DND-41 (cell line): ENCODE measurements around the gene ARHGEF19.
"Not testable (repeated sequence)": the region's sequence is repeated elsewhere in the genome, so short reads cannot be mapped to it uniquely, and the experiment has no call there.

Source experiments
- ATAC-seq: fragments of 200-7000 bp; cut with Tn5 transposase; 3 replicates; pipeline ENCODE4 v1.9.1; 2021; ENCODE audit warnings: low read depth; ENCODE audit not compliant: insufficient read depth
- DNase-seq: peaks from one replicate; pipeline ENCODE4 v3.0.0-alpha.2; 2020
- H2AFZ ChIP-seq: 2 replicates; pipeline ENCODE4 v1.6.0; 2012; ENCODE audit warnings: low read depth, low read length
- H3K27ac ChIP-seq: 2 replicates; pipeline ENCODE4 v1.5.1; 2012; ENCODE audit warnings: low read length, inconsistent platforms
- H3K27me3 ChIP-seq: fragments of 200-600 bp; sonication (generic); 2 replicates; pipeline ENCODE4 v1.6.0; 2012; ENCODE audit warnings: low read length, mild to moderate bottlenecking, inconsistent platforms; ENCODE audit not compliant: insufficient read depth, poor library complexity
- H3K36me3 ChIP-seq: 2 replicates; pipeline ENCODE4 v1.5.1; 2012; ENCODE audit warnings: low read length, inconsistent platforms; ENCODE audit not compliant: insufficient read depth
- H3K4me1 ChIP-seq: 2 replicates; pipeline ENCODE4 v1.5.1; 2012; ENCODE audit warnings: mild to moderate bottlenecking, low read length; ENCODE audit not compliant: insufficient read depth
- H3K4me2 ChIP-seq: 2 replicates; pipeline ENCODE4 v1.6.0; 2012; ENCODE audit warnings: mild to moderate bottlenecking, moderate library complexity, low read length, inconsistent platforms; ENCODE audit not compliant: insufficient read depth
- H3K4me3 ChIP-seq, 2 experiments: fragments of 200-600 bp in 1 of 2; shearing (Covaris generic) in 1 of 2; 2 replicates each; pipeline ENCODE4 v1.5.1; 2012 to 2016; ENCODE audit warnings: inconsistent platforms in 2 of 2, low read length in 2 of 2, mild to moderate bottlenecking in 2 of 2, low read depth in 1 of 2, moderate library complexity in 1 of 2
- H3K79me2 ChIP-seq: 2 replicates; pipeline ENCODE4 v1.6.0; 2012; ENCODE audit warnings: low read length, inconsistent platforms; ENCODE audit not compliant: insufficient read depth
- H3K9ac ChIP-seq: 2 replicates; pipeline ENCODE4 v1.6.0; 2012; ENCODE audit warnings: low read depth, mild to moderate bottlenecking, inconsistent platforms, low read length, moderate library complexity
- H3K9me3 ChIP-seq: 2 replicates; pipeline ENCODE4 v1.5.1; 2012; ENCODE audit warnings: low read length, moderate library complexity, mild to moderate bottlenecking, inconsistent platforms; ENCODE audit not compliant: insufficient read depth, severe bottlenecking
- H4K20me1 ChIP-seq: 2 replicates; pipeline ENCODE4 v1.6.0; 2012; ENCODE audit warnings: low read length; ENCODE audit not compliant: insufficient read depth
- EZH2 ChIP-seq: IDR thresholded peaks from 3 replicates; pipeline ENCODE4 v1.6.1; 2012; ENCODE audit warnings: borderline replicate concordance, low read depth, mild to moderate bottlenecking, moderate library complexity, low read length, inconsistent platforms; ENCODE audit not compliant: severe bottlenecking
- TF ChIP-seq, protein P1 (sequence below): IDR thresholded peaks from 2 replicates; pipeline ENCODE4 v1.5.1; 2012; ENCODE audit warnings: borderline replicate concordance, low read length, moderate library complexity, mild to moderate bottlenecking; ENCODE audit not compliant: poor library complexity, severe bottlenecking; ENCODE audit errors: extremely low read depth

The ARHGEF19 gene

DNA sequence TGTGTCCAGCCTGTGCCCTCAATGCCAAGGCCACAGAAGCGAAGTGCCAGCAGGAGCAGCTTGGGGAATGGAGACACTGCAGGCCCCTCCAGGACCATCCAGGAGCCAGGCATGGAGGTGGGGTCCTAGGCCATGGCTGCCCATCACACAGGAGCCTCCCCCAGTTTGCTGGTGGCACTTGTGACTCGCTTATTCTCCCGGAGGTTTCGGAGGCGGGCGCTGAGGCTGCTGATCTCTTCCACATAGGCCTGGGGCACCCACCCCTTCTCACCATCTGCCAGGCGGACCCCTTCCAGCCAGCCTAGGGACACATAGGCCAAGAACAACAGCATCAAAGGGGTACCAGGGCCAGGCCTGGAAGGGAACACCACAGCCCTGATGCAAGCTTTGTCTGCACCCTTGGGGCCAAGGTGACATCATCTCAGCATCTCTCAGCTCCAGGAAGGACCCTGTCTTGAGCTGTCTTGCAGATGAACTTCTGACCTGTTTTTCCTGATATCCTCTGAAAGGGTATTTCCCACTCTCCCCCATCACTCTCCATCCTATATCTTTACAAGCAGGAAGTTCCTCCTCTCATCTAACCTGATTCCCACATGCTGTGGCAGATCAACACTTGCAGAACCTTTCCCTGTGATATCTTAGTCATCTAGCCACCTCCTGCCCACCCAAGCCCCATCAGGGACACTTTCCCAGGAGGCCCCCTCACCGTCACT lies 13.9 kb downstream of the ARHGEF19 start:
- no peak overlapping the region for H3K4me3 ChIP-seq
- H3K79me2 ChIP-seq: no peaks in the 10 kb centered on the region
- no peaks in the 10 kb centered on the region for H4K20me1 ChIP-seq
- TF ChIP-seq, protein P1, sequence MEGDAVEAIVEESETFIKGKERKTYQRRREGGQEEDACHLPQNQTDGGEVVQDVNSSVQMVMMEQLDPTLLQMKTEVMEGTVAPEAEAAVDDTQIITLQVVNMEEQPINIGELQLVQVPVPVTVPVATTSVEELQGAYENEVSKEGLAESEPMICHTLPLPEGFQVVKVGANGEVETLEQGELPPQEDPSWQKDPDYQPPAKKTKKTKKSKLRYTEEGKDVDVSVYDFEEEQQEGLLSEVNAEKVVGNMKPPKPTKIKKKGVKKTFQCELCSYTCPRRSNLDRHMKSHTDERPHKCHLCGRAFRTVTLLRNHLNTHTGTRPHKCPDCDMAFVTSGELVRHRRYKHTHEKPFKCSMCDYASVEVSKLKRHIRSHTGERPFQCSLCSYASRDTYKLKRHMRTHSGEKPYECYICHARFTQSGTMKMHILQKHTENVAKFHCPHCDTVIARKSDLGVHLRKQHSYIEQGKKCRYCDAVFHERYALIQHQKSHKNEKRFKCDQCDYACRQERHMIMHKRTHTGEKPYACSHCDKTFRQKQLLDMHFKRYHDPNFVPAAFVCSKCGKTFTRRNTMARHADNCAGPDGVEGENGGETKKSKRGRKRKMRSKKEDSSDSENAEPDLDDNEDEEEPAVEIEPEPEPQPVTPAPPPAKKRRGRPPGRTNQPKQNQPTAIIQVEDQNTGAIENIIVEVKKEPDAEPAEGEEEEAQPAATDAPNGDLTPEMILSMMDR: no peak
- TF ChIP-seq EZH2: no peak
- no peak for ATAC-seq
- H2AFZ ChIP-seq: no peak overlapping the region
- DNase-seq: no peak
- H3K27me3 ChIP-seq: no peaks in the 10 kb centered on the region
- no peak overlapping the region for H3K4me2 ChIP-seq
- H3K9me3 ChIP-seq: no peaks in the 10 kb centered on the region
- H3K4me1 ChIP-seq: no peaks in the 10 kb centered on the region
- H3K9ac ChIP-seq: no peak overlapping the region
- H3K27ac ChIP-seq: no peak overlapping the region
- peaks cover 3% of the 10 kb centered on the region; the same call in 1 of the 2 replicates for H3K36me3 ChIP-seq

DNA sequence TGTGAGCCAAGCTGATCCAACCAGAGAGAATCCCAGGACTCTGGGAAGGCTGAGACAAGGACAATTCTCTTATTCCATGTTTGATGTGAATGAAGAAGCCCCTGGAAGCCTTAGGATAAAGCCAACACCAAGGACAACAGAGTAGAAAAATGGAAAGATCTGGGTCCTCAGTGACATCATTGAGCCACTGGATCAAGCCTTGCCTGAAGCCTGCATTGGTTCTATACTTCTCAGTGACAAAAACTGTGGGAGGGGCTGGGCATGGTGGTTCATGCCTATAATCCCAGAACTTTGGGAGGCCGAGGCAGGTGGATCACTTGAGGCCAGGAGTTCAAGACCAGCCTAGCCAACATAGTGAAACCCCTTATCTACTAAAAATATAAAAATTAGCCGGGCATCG lies 15.6 kb downstream of the ARHGEF19 start:
- H3K27me3 ChIP-seq: no peaks in the 10 kb centered on the region
- no peaks in the 10 kb centered on the region for H3K79me2 ChIP-seq
- no peak for TF ChIP-seq EZH2
- TF ChIP-seq, protein P1: no peak
- no peaks in the 10 kb centered on the region for H3K9me3 ChIP-seq
- no peaks in the 10 kb centered on the region for H4K20me1 ChIP-seq
- H2AFZ ChIP-seq: no peak overlapping the region
- no peak overlapping the region for H3K27ac ChIP-seq
- no peak for ATAC-seq
- no peak overlapping the region for H3K4me3 ChIP-seq
- H3K4me2 ChIP-seq: no peak overlapping the region
- DNase-seq: no peak
- no peaks in the 10 kb centered on the region for H3K4me1 ChIP-seq
- no peak overlapping the region for H3K9ac ChIP-seq
- peaks cover 3% of the 10 kb centered on the region; the same call in 1 of the 2 replicates for H3K36me3 ChIP-seq

DNA sequence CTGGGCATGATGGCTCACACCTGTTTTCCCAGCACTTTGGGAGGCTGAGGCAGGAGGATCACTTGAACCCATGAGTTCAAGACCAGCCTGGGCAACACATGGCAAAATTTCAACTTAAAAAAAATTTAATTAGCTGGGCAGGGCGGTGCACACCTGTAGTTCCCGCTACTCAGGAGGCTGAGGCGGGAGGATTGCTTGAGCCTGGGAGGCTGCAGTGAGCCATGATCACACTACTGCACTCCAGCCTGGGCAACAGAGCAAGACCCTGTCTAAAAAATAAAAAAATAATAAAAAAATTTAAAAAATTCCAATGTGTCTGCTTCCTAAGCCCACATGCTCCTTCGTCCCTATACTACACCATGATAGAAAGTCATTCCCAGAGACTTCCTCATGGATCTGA lies 16.3 kb downstream of the ARHGEF19 start:
- not testable (repeated sequence) for H2AFZ ChIP-seq, H3K9ac ChIP-seq, H3K79me2 ChIP-seq, H3K27ac ChIP-seq, ATAC-seq, H3K27me3 ChIP-seq, H3K4me3 ChIP-seq, DNase-seq, H3K4me1 ChIP-seq, H3K36me3 ChIP-seq, H3K4me2 ChIP-seq, H3K9me3 ChIP-seq, H4K20me1 ChIP-seq

DNA sequence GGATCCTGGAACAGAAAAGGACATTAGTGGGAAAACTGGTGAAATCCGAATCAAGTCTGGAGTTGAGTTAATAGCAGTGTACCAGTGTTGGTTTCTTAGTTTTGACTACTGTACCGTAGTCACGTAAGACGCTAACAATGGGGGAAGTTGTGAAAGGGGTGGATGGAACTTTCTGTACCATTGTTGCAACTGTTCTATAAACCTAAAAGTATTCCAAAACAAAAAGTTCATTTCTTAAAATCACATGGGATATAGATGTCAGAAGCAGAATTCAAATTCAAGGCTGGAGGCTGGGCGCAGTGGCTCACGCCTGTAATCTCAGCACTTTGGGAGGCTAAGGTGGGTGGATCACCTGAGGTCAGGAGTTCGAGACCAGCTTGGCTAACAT lies 16.9 kb downstream of the ARHGEF19 start:
- Histone ChIP-seq H2AFZ (no peak overlapping the region), H3K4me2 (no peak overlapping the region), H3K27ac (no peak overlapping the region), H4K20me1 (no peaks in the 10 kb centered on the region), H3K4me3 (no peak overlapping the region), H3K36me3 (peaks cover 3% of the 10 kb centered on the region; the same call in 1 of the 2 replicates), H3K79me2 (no peaks in the 10 kb centered on the region), H3K27me3 (no peaks in the 10 kb centered on the region), H3K9ac (no peak overlapping the region), H3K9me3 (no peaks in the 10 kb centered on the region), H3K4me1 (no peaks in the 10 kb centered on the region)
- TF ChIP-seq, protein P1: no peak
- DNase-seq: no peak
- no peak for ATAC-seq
